Activated naive CD8-positive, alpha-beta T cell treated with anti-CD3 and anti-CD28 coated beads, Interleukin-2, amount 50 U/mL, for 16 hours (primary cell): ENCODE data around the gene ITGA5.

Experiments used
- DNase-seq: peaks from one replicate; pipeline ENCODE4 v3.0.0-alpha.2; 2020; ENCODE audit warnings: low read depth, low spot score

ITGA5 gene

GRCh38 chr12:54352891-54353874 is 65.9 kb downstream of the ITGA5 start:
- no peak for DNase-seq

DNA sequence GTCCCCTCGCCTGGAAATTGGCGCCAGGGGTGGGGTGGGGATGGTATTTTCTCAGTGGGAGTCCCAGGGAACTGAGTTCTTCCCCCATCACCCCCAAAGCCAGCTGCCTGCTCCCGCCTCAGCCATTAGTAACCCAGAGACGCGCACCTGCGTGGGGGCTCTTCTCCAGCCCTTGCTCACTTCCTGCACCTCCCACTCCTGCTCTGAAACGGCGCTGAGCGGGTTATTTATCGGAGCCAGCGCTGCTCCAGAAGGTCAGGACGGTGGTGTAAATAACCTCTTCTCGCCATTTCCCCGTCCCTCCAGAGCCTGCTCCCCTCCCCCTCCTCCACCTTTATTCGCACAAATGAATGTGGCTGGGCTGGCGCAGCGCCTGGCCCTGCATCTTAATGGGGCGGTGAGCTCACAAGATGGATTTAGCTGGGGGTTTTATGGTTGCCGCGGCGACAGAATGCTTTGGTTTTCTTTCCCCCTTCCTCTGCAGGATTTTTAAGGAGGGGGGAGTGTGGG is 67.0 kb downstream of the ITGA5 start:
- no peak for DNase-seq

DNA sequence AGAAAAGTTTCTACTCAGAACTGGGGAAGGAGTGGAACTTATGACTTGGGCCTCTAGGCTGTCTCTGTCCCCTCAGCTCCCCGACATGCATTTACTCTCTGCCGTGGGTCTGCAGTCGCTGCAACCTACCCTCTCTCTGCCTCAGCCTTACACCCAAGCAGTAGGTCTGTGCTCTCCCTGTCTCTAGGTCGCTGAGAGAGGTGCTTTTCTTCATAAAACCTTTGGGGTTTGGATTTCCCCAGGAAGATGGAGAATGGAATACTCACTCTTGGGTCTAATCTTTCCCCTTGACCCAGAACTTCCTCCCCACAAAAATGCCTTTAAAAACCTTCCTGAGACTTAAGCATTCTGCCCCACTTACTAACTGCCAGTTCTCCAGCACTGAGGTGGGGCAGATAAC is 67.7 kb downstream of the ITGA5 start:
- DNase-seq, result no peak

GRCh38 chr12:54350743-54351142 is 68.3 kb downstream of the ITGA5 start:
- DNase-seq, result no peak

GRCh38 chr12:54349679-54350078 is 69.4 kb downstream of the ITGA5 start:
- no peak for DNase-seq

GRCh38 chr12:54349036-54349435 is 70.0 kb downstream of the ITGA5 start:
- DNase-seq, result no peak
